HepG2 (cell line): ENCODE measurements around the gene TMEM267. TPM values are rescaled to one million over a fixed set of nuclear protein-coding genes. Genes with fewer than 3 reads are reported as not detected.

Experiments
- CREM ChIP-seq, 2 experiments: sonication (generic) in 1 of 2; formaldehyde crosslinking in 1 of 2; IDR thresholded peaks; 2 replicates each; pipeline versions ENCODE4 v1.4.0 to v1.6.1; 2016 to 2020; ENCODE audit warnings: antibody characterized with exemption in 1 of 2, mild to moderate bottlenecking in 1 of 2, missing genetic modification reagents in 1 of 2
- HOXA7 ChIP-seq: sonication (generic); formaldehyde crosslinking; IDR thresholded peaks from 2 replicates; pipeline ENCODE4 v1.8.1; 2022; ENCODE audit warnings: mild to moderate bottlenecking, missing genetic modification reagents, moderate library complexity
- IRF2 ChIP-seq: IDR thresholded peaks from 2 replicates; pipeline ENCODE4 v1.6.1; 2018; ENCODE audit warnings: missing genetic modification reagents, missing compliant biosample characterization
- MIER2 ChIP-seq: IDR thresholded peaks from 2 replicates; pipeline ENCODE4 v1.6.1; 2016; ENCODE audit warnings: missing biosample characterization, missing genetic modification reagents
- MIER3 ChIP-seq: IDR thresholded peaks from 2 replicates; pipeline ENCODE4 v1.6.1; 2016; ENCODE audit warnings: missing compliant biosample characterization, borderline replicate concordance
- NR1H2 ChIP-seq: sonication (generic); formaldehyde crosslinking; IDR thresholded peaks from 2 replicates; pipeline ENCODE4 v1.8.1; 2022; ENCODE audit warnings: low read depth, missing genetic modification reagents, borderline replicate concordance
- PLRG1 ChIP-seq: fragments of 450-650 bp; conservative IDR thresholded peaks from 2 replicates; pipeline ENCODE4 v1.6.1; 2016
- POLR2AphosphoS5 ChIP-seq: IDR thresholded peaks from 2 replicates; pipeline ENCODE4 v1.6.1; 2012; ENCODE audit warnings: low read depth, low read length
- RARA ChIP-seq: IDR thresholded peaks from 2 replicates; pipeline ENCODE4 v1.6.1; 2016; ENCODE audit warnings: missing genetic modification reagents, missing compliant biosample characterization
- RFX5 ChIP-seq: IDR thresholded peaks from 2 replicates; pipeline ENCODE4 v1.6.1; 2011; ENCODE audit warnings: low read depth, low read length, improper control_type of control experiment
- SIX4 ChIP-seq: sonication (generic); formaldehyde crosslinking; IDR thresholded peaks from 2 replicates; pipeline ENCODE4 v1.4.0; 2020; ENCODE audit warnings: missing genetic modification reagents
- ZFP62 ChIP-seq: sonication (generic); formaldehyde crosslinking; IDR thresholded peaks from 2 replicates; pipeline ENCODE4 v1.4.0; 2020; ENCODE audit warnings: missing genetic modification reagents
- ZNF263 ChIP-seq: sonication (generic); formaldehyde crosslinking; IDR thresholded peaks from 2 replicates; pipeline ENCODE4 v1.4.0; 2020; ENCODE audit warnings: missing genetic modification reagents
- ZSCAN22 ChIP-seq: sonication (generic); formaldehyde crosslinking; IDR thresholded peaks from 2 replicates; pipeline ENCODE4 v1.4.0; 2020; ENCODE audit warnings: mild to moderate bottlenecking, missing genetic modification reagents
- ZSCAN9 ChIP-seq: IDR thresholded peaks from 2 replicates; pipeline ENCODE4 v1.6.1; 2016; ENCODE audit warnings: borderline replicate concordance
- polyA plus RNA-seq, 8 experiments: library from polyadenylated mRNA; depleted of rRNA in 3 of 8; stranded (reverse) in 7 of 8; unstranded in 1 of 8; fragments of >200 nt; fragmentation: Illumina TruSeq in 4 of 8; extraction: Trizol in 4 of 8; gene quantifications; 2 replicates each; pipeline versions ENCODE4 v1.2.1 to v1.2.3, GENCODE V29; 2011 to 2016; ENCODE audit warnings: low read depth in 4 of 8, missing spikeins in 1 of 8, mixed read lengths in 1 of 8; ENCODE audit not compliant: insufficient read depth in 1 of 8
- total RNA-seq, 5 experiments: library from RNA; depleted of rRNA; stranded (reverse); fragments of >200 nt; fragmentation: Illumina TruSeq; extraction: Trizol; gene quantifications; 2 replicates each; pipeline ENCODE4 v1.2.3, GENCODE V29; 2016; ENCODE audit warnings: low read depth in 1 of 5
- TF ChIP-seq, protein P1 (sequence below), 2 experiments: fragments of 450-650 bp in 1 of 2; sonication (generic) in 1 of 2; formaldehyde crosslinking; IDR thresholded peaks; 2 replicates each; pipeline versions ENCODE4 v1.5.0 to v1.8.0; 2020 to 2022; ENCODE audit warnings: mild to moderate bottlenecking in 1 of 2, missing genetic modification reagents in 1 of 2
- TF ChIP-seq, protein P2 (sequence below): IDR thresholded peaks from 2 replicates; pipeline ENCODE4 v1.6.1; 2012; ENCODE audit warnings: inconsistent platforms
- TF ChIP-seq, protein P3 (sequence below): sonication (generic); formaldehyde crosslinking; IDR thresholded peaks from 2 replicates; pipeline ENCODE4 v1.4.0; 2020; ENCODE audit warnings: mild to moderate bottlenecking, missing genetic modification reagents
- TF ChIP-seq, protein P4 (sequence below): sonication (generic); formaldehyde crosslinking; IDR thresholded peaks from 2 replicates; pipeline ENCODE4 v1.4.0; 2020; ENCODE audit warnings: missing genetic modification reagents, borderline replicate concordance
- TF ChIP-seq, protein P5 (sequence below): IDR thresholded peaks from 2 replicates; pipeline ENCODE4 v1.6.1; 2016; ENCODE audit warnings: low read depth, control low read depth
- TF ChIP-seq, protein P6 (sequence below): sonication (generic); formaldehyde crosslinking; IDR thresholded peaks from 2 replicates; pipeline ENCODE4 v1.8.0; 2023; ENCODE audit warnings: mild to moderate bottlenecking, missing genetic modification reagents

TMEM267 gene
- total and polyA plus RNA-seq, 2 of the 13 experiments (the other 11 are each of a cell fraction or from before 2014, with no cell fraction given): 8.9 to 12.6 TPM

DNA sequence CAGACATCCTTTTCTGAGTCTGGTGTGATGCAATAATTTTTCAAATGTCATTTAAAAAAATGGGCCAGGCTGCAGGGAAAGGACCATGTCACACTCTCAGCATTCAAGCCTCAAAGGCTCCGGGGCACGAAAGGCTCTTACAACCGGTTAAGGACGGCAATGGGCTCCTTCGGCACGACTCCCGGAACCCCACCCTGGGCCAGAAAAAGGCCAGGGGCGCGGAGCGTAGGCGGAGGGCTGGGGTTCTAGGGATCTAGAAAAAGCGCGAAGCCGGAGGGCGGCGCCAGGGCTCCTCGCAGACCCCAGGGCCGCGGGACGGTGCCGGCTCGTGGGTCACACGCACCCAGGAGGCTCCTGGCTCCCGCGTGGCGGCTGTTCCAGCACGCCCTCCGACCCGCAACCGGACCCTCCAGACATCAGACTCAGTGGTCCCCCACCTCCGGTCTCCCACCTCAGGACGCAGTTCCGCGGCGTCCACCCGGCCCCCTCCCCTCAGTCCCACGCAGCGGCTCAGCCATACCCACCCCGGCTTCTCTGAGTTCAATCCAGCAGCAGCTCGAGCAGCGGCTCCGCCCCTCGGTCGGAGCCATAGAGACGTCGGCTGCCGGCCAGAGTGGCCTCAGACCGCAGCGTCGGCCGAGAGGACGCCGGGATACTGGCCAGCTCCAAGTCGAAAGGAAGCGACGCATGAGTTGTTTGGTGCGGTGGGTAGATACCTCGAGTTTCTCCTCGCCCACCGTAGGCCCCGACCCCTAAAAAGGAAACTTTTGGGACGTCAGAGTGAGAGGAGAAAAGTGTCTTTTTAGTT is at the start of gene TMEM267 (continued):
- TF ChIP-seq, protein P1, sequence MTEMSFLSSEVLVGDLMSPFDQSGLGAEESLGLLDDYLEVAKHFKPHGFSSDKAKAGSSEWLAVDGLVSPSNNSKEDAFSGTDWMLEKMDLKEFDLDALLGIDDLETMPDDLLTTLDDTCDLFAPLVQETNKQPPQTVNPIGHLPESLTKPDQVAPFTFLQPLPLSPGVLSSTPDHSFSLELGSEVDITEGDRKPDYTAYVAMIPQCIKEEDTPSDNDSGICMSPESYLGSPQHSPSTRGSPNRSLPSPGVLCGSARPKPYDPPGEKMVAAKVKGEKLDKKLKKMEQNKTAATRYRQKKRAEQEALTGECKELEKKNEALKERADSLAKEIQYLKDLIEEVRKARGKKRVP (CRISPR knock-in tag; IDR thresholded peaks at IDR 0.05): peak in 1 of 2 experiments; percentile 86; a peak in 2 of 4 replicates
- TF ChIP-seq ZSCAN22 (CRISPR knock-in tag) (no peak; the same call in 1 of the 2 replicates), ZFP62 (no peak), CREM (IDR thresholded peaks at IDR 0.05) (peak; percentile 78), CREM (CRISPR knock-in tag; IDR thresholded peaks at IDR 0.05) (no peak), ZSCAN9 (CRISPR knock-in tag) (peak; percentile 57; the same call in 1 of the 2 replicates), MIER2 (CRISPR knock-in tag) (no peak), RARA (CRISPR knock-in tag) (no peak), IRF2 (peak; percentile 68; the same call in 1 of the 2 replicates), MIER3 (CRISPR knock-in tag) (0 out of 2 replicates have a peak, but pooled peaks have one; percentile 19), NR1H2 (no peak), RFX5 (no peak), SIX4 (CRISPR knock-in tag) (no peak), PLRG1 (no peak), ZNF263 (CRISPR knock-in tag) (no peak), POLR2AphosphoS5 (peak; percentile 93), HOXA7 (CRISPR knock-in tag) (no peak)
- TF ChIP-seq, protein P2, sequence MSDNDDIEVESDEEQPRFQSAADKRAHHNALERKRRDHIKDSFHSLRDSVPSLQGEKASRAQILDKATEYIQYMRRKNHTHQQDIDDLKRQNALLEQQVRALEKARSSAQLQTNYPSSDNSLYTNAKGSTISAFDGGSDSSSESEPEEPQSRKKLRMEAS: peak; percentile 73
- TF ChIP-seq, protein P3, sequence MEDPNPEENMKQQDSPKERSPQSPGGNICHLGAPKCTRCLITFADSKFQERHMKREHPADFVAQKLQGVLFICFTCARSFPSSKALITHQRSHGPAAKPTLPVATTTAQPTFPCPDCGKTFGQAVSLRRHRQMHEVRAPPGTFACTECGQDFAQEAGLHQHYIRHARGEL (CRISPR knock-in tag): 0 out of 2 replicates have a peak, but pooled peaks have one; percentile 53
- TF ChIP-seq, protein P4, sequence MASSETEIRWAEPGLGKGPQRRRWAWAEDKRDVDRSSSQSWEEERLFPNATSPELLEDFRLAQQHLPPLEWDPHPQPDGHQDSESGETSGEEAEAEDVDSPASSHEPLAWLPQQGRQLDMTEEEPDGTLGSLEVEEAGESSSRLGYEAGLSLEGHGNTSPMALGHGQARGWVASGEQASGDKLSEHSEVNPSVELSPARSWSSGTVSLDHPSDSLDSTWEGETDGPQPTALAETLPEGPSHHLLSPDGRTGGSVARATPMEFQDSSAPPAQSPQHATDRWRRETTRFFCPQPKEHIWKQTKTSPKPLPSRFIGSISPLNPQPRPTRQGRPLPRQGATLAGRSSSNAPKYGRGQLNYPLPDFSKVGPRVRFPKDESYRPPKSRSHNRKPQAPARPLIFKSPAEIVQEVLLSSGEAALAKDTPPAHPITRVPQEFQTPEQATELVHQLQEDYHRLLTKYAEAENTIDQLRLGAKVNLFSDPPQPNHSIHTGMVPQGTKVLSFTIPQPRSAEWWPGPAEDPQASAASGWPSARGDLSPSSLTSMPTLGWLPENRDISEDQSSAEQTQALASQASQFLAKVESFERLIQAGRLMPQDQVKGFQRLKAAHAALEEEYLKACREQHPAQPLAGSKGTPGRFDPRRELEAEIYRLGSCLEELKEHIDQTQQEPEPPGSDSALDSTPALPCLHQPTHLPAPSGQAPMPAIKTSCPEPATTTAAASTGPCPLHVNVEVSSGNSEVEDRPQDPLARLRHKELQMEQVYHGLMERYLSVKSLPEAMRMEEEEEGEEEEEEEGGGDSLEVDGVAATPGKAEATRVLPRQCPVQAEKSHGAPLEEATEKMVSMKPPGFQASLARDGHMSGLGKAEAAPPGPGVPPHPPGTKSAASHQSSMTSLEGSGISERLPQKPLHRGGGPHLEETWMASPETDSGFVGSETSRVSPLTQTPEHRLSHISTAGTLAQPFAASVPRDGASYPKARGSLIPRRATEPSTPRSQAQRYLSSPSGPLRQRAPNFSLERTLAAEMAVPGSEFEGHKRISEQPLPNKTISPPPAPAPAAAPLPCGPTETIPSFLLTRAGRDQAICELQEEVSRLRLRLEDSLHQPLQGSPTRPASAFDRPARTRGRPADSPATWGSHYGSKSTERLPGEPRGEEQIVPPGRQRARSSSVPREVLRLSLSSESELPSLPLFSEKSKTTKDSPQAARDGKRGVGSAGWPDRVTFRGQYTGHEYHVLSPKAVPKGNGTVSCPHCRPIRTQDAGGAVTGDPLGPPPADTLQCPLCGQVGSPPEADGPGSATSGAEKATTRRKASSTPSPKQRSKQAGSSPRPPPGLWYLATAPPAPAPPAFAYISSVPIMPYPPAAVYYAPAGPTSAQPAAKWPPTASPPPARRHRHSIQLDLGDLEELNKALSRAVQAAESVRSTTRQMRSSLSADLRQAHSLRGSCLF (CRISPR knock-in tag): peak; percentile 61; the same call in 1 of the 2 replicates
- TF ChIP-seq, protein P5, sequence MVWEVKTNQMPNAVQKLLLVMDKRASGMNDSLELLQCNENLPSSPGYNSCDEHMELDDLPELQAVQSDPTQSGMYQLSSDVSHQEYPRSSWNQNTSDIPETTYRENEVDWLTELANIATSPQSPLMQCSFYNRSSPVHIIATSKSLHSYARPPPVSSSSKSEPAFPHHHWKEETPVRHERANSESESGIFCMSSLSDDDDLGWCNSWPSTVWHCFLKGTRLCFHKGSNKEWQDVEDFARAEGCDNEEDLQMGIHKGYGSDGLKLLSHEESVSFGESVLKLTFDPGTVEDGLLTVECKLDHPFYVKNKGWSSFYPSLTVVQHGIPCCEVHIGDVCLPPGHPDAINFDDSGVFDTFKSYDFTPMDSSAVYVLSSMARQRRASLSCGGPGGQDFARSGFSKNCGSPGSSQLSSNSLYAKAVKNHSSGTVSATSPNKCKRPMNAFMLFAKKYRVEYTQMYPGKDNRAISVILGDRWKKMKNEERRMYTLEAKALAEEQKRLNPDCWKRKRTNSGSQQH (CRISPR knock-in tag): peak; percentile 51; the same call in 1 of the 2 replicates
- TF ChIP-seq, protein P6, sequence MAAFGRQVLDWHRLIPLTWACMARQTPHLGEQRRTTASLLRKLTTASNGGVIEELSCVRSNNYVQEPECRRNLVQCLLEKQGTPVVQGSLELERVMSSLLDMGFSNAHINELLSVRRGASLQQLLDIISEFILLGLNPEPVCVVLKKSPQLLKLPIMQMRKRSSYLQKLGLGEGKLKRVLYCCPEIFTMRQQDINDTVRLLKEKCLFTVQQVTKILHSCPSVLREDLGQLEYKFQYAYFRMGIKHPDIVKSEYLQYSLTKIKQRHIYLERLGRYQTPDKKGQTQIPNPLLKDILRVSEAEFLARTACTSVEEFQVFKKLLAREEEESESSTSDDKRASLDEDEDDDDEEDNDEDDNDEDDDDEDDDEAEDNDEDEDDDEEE (CRISPR knock-in tag): peak; percentile 50; the same call in 1 of the 2 replicates
